HEK293T (cell line): ENCODE data around the gene VAMP2.

ENCODE experiments used
- CTCF ChIA-PET: fragments of 350-600 bp; formaldehyde crosslinking; extraction: SDS; loops from one replicate; lab custom pipeline; 2021; ENCODE audit warnings: antibody characterized with exemption, inconsistent platforms; lab: Yijun Ruan, JAX
- POLR2A ChIA-PET: fragments of 350-600 bp; formaldehyde crosslinking; extraction: SDS; loops from one replicate; lab custom pipeline; 2020; ENCODE audit warnings: antibody characterized with exemption, inconsistent platforms; lab: Yijun Ruan, JAX
- DNase-seq: peaks from one replicate; pipeline ENCODE4 v3.0.0; 2012; ENCODE audit warnings: mixed read lengths; ENCODE audit errors: extremely low spot score
- ARNT ChIP-seq: fragments of 450-650 bp; IDR thresholded peaks from 2 replicates; pipeline ENCODE4 v1.6.1; 2017; ENCODE audit warnings: mild to moderate bottlenecking
- BHLHE40 ChIP-seq: fragments of 450-650 bp; IDR thresholded peaks from 2 replicates; pipeline ENCODE4 v1.6.1; 2016; ENCODE audit warnings: mild to moderate bottlenecking, moderate library complexity, borderline replicate concordance
- CTBP1 ChIP-seq: fragments of 450-650 bp; IDR thresholded peaks from 2 replicates; pipeline ENCODE4 v1.6.1; 2016; ENCODE audit warnings: borderline replicate concordance
- ELF4 ChIP-seq: fragments of 450-650 bp; IDR thresholded peaks from 2 replicates; pipeline ENCODE4 v1.6.1; 2017; ENCODE audit warnings: antibody characterized with exemption
- FOXA1 ChIP-seq: fragments of 450-650 bp; IDR thresholded peaks from 2 replicates; pipeline ENCODE4 v1.6.1; 2016; ENCODE audit warnings: mild to moderate bottlenecking
- FOXK2 ChIP-seq: fragments of 450-650 bp; IDR thresholded peaks from 2 replicates; pipeline ENCODE4 v1.6.1; 2016; ENCODE audit warnings: mild to moderate bottlenecking
- FOXM1 ChIP-seq: fragments of 450-650 bp; IDR thresholded peaks from 2 replicates; pipeline ENCODE4 v1.6.1; 2017; ENCODE audit warnings: mild to moderate bottlenecking, borderline replicate concordance
- HDGF ChIP-seq: fragments of 450-650 bp; IDR thresholded peaks from 2 replicates; pipeline ENCODE4 v1.6.1; 2017; ENCODE audit warnings: antibody characterized with exemption, borderline replicate concordance
- L3MBTL2 ChIP-seq: fragments of 450-650 bp; conservative IDR thresholded peaks from 2 replicates; pipeline ENCODE4 v1.6.1; 2016; ENCODE audit warnings: mild to moderate bottlenecking
- LEF1 ChIP-seq: fragments of 450-650 bp; IDR thresholded peaks from 2 replicates; pipeline ENCODE4 v1.6.1; 2017; ENCODE audit warnings: mild to moderate bottlenecking, borderline replicate concordance
- NFRKB ChIP-seq: fragments of 450-650 bp; IDR thresholded peaks from 2 replicates; pipeline ENCODE4 v1.6.1; 2016; ENCODE audit warnings: mild to moderate bottlenecking, moderate library complexity
- SP1 ChIP-seq: fragments of 450-650 bp; IDR thresholded peaks from 2 replicates; pipeline ENCODE4 v1.6.1; 2017
- SUZ12 ChIP-seq: fragments of 450-650 bp; IDR thresholded peaks from 2 replicates; pipeline ENCODE4 v1.6.1; 2016; ENCODE audit warnings: mild to moderate bottlenecking
- TARDBP ChIP-seq: fragments of 450-650 bp; IDR thresholded peaks from 2 replicates; pipeline ENCODE4 v1.6.1; 2016
- ZNF384 ChIP-seq: fragments of 450-650 bp; IDR thresholded peaks from 2 replicates; pipeline ENCODE4 v1.6.1; 2016
- TF ChIP-seq, protein P1 (sequence below): fragments of 450-650 bp; IDR thresholded peaks from 2 replicates; pipeline ENCODE4 v1.6.1; 2016

VAMP2 gene

DNA sequence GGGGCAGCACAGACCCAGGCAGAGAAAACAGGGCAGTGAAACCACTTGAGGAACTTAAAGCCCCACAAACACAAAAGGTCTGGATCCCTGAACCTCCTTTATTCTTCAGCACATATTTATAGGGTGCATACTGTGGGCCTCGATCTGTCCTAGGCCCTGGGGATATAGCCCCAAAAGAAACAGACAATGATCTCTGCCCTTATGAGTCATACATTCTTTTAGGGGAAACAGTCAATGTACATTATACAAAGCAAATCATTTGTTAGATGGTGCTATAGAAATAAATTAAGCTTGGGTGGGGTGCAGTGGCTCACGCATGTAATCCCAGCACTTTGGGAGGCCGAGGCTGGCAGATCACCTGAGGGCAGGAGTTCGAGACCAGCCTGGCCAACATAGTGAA lies 28.8 kb downstream of the VAMP2 start:
- ChIA-PET CTCF (interaction anchor here (0.9 kb wide), 1 partner anchor 73 kb away, joined by 3 read pairs; no protein-coding TSS in a partner anchor), POLR2A (interaction anchor here (0.7 to 1.3 kb wide), 3 partner anchors 20 to 90 kb away, joined by 3 to 4 read pairs (median 4); no protein-coding TSS in a partner anchor)
- TF ChIP-seq BHLHE40: no peak
- no peak for TF ChIP-seq FOXK2
- TF ChIP-seq ARNT: no peak
- TF ChIP-seq ELF4: no peak
- no peak for TF ChIP-seq SP1
- no peak for TF ChIP-seq FOXM1
- DNase-seq: no peak

DNA sequence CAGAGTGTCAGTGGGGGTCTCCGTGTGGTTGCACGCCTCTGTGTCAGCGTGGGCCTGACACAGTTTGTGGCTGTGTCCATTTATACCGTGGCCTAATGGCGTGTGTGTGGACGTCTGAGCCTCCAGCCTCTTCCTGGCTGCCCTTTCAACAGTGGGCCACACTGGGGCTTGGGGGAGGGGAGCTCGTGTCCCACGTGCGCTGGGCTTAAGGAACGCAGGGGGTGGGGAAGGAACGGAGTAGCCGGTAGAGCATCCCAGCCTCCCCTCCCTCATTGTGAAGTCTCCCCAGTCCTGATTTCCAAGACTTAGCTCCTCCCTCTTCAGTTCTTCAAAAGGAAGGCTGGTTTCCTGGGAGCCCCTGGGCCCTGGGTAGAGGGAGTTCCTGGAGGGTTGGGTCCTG lies 29.3 kb downstream of the VAMP2 start:
- no peak for TF ChIP-seq FOXM1
- no peak for TF ChIP-seq L3MBTL2
- no peak for TF ChIP-seq BHLHE40
- TF ChIP-seq TARDBP: no peak
- no peak for TF ChIP-seq SUZ12
- TF ChIP-seq HDGF: no peak
- TF ChIP-seq, protein P1, sequence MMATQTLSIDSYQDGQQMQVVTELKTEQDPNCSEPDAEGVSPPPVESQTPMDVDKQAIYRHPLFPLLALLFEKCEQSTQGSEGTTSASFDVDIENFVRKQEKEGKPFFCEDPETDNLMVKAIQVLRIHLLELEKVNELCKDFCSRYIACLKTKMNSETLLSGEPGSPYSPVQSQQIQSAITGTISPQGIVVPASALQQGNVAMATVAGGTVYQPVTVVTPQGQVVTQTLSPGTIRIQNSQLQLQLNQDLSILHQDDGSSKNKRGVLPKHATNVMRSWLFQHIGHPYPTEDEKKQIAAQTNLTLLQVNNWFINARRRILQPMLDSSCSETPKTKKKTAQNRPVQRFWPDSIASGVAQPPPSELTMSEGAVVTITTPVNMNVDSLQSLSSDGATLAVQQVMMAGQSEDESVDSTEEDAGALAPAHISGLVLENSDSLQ: no peak
- no peak for TF ChIP-seq SP1
- no peak for TF ChIP-seq ELF4
- POLR2A ChIA-PET: interaction anchor here (0.7 to 2.0 kb wide), 3 partner anchors 21 to 40 kb away, joined by 3 to 6 read pairs (median 4); no protein-coding TSS in a partner anchor
- DNase-seq: no peak
- CTCF ChIA-PET: interaction anchor here (0.9 kb wide), 1 partner anchor 73 kb away, joined by 3 read pairs; no protein-coding TSS in a partner anchor

DNA sequence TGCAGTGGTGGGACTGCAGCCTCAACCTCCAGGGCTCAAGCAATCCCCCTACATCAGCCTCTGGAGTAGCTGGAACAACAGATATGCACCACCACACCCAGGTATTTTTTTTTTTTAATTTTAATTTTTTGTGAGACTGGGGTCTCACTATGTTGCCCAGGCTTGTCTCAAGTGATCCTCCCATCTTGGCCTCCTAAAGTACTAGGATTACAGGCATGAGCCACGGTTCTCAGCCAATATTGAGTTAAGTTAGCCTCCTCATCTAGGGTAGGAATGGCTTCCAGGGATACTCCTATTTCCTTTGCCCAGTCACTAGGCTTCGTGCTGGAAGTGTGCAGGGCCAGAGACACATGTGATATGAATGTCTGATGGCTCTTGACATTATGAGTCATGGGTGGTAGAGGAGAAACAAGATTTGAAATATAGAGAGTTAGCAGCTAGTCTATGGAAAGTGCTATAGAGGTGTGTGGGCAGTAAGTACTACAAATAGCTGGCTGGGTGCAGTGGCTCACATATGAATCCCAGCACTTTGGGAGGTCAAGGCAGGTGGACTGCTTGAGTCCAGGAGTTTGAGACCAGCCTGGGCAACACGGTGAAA lies 30.8 kb downstream of the VAMP2 start:
- TF ChIP-seq ZNF384 (no peak), HDGF (no peak), SP1 (no peak), NFRKB (no peak), L3MBTL2 (no peak), TARDBP (no peak), FOXA1 (no peak), BHLHE40 (no peak), FOXM1 (no peak), ELF4 (no peak), CTBP1 (no peak), FOXK2 (no peak), LEF1 (no peak), ARNT (no peak), SUZ12 (no peak)
- TF ChIP-seq, protein P1: no peak
- DNase-seq: no peak
- ChIA-PET CTCF (interaction anchor here (0.6 to 0.7 kb wide), 2 partner anchors 8 to 11 kb away, joined by 3 read pairs; partner anchors contain the start of gene HES7), POLR2A (interaction anchor here (1.0 to 2.0 kb wide), 2 partner anchors 25 to 42 kb away, joined by 4 to 6 read pairs; no protein-coding TSS in a partner anchor)

DNA sequence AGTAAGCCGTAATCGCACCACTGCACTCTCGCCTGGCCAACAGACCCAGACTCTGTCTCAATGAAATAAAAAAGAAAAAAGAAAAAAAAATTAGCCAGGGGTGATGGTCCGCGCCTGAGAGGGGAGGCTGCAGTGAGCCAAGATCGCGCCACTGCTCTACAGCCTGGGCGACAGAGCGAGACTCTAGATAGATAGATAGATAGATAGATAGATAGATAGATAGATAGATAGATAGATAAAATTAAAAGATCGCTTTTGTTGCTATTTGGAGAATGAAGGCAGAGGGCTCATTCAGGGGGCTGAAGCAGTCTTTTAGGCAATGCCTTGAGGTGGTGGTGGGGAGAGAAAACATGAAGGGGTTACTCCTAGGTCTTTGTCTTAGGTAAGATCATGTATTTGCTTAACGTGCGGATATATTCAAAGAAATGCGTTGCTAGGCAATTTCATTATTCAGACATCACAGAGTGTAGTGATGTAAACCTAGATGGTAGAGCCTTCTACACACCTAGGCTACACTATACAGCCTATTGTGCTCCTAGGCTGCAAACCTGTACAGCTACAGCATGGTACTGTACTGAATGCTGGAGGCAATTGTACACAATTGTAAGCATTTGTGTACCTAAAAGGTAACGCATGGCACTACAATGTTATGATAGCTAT lies 34.5 kb downstream of the VAMP2 start:
- DNase-seq: no peak
- TF ChIP-seq HDGF: no peak
- no peak for TF ChIP-seq FOXA1
- TF ChIP-seq ARNT: no peak
- no peak for TF ChIP-seq FOXM1
- TF ChIP-seq LEF1: no peak
- TF ChIP-seq, protein P1: no peak
- CTCF ChIA-PET: no interaction called here
- POLR2A ChIA-PET: interaction anchor here (0.7 to 1.4 kb wide), 2 partner anchors 9 to 82 kb away, joined by 4 read pairs; partner anchors contain the start of gene AURKB

- TF ChIP-seq FOXA1 (no peak), TARDBP (no peak), SP1 (no peak)
- DNase-seq: no peak
- ChIA-PET POLR2A (interaction anchor here (0.9 to 2.1 kb wide), 10 partner anchors 11 to 169 kb away, joined by 3 to 13 read pairs (median 4); partner anchors contain the start of genes AURKB, CTC1, PFAS and SLC25A35), CTCF (interaction anchor here (0.7 to 1.1 kb wide), 4 partner anchors 8 to 115 kb away, joined by 3 read pairs; no protein-coding TSS in a partner anchor)
Observed at GRCh38 chr17:8126491-8127066, 36.2 kb downstream of the VAMP2 start.

DNA sequence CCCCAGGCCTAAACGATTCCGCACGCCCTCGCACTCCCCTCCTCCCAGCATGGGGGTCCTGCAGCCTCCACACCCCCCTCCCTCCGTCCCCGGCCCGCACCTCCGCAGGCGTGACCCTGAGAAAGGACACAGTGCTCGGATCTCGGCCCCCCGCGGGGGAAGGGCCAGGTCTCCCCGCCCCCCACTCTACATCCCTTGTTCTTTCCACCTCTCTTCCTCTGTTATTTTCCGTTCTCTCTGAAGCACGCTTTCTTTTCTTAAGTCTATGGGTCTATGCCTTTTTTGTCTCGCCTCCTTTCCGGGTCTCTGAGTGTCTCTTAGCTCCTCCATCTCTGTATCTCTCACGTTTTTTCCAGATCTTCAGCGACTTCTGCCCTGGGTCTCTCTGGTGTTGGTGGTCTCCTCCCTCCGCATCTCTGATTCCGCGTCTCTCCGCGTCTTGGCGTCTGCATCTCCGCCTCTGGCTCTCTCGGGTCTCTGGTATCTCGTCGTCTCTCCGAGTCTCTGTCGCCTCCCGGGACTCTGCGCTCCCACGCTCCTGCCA lies 36.7 kb downstream of the VAMP2 start:
- CTCF ChIA-PET: interaction anchor here (0.7 to 1.1 kb wide), 2 partner anchors 47 to 115 kb away, joined by 3 read pairs; no protein-coding TSS in a partner anchor
- POLR2A ChIA-PET: interaction anchor here (0.9 to 2.1 kb wide), 8 partner anchors 11 to 169 kb away, joined by 3 to 13 read pairs (median 4); partner anchors contain the start of genes CTC1, PFAS, SLC25A35 and VAMP2
- no peak for TF ChIP-seq FOXA1
- no peak for TF ChIP-seq ARNT
- TF ChIP-seq SP1: no peak
- 0 out of 2 replicates have a peak, but pooled peaks have one; percentile 25 for TF ChIP-seq L3MBTL2
- no peak for DNase-seq
